Measurements from ENCODE around the gene LRRC73. TPM values are rescaled to one million over a fixed set of nuclear protein-coding genes. Genes with fewer than 3 reads are reported as not detected.

The LRRC73 gene
- total and polyA plus RNA-seq, 9 of the 15 experiments (the other 6 are each of a cell fraction or from before 2014, with no cell fraction given) = 0.07 to 0.55 (median 0.16) TPM; not detected in 3

- TF ChIP-seq L3MBTL2 (IDR thresholded peaks at IDR 0.05) (peak; percentile 27; the same call in 1 of the 2 replicates), DMBX1 (CRISPR knock-in tag; IDR thresholded peaks at IDR 0.05; ENCODE audit: borderline replicate concordance) (no peak), MED1 (CRISPR knock-in tag; IDR thresholded peaks at IDR 0.05; ENCODE audit: borderline replicate concordance) (no peak), PREB (CRISPR knock-in tag; IDR thresholded peaks at IDR 0.05) (no peak), NEUROD1 (IDR thresholded peaks at IDR 0.05; ENCODE audit: borderline replicate concordance, low read depth, low read length, partially characterized antibody) (no peak), GTF2F1 (IDR thresholded peaks at IDR 0.05; ENCODE audit: low read depth, low read length) (no peak), ZNF318 (IDR thresholded peaks at IDR 0.05; ENCODE audit: borderline replicate concordance in 1 of 2, low read depth in 1 of 2) (no peak), ZNF584 (CRISPR knock-in tag; IDR thresholded peaks at IDR 0.05; ENCODE audit: low read depth) (no peak), HDAC2 (IDR thresholded peaks at IDR 0.05) (no peak), FOXJ2 (tag; IDR thresholded peaks at IDR 0.05) (no peak), MBD2 (IDR thresholded peaks at IDR 0.05; ENCODE audit: borderline replicate concordance, low read depth) (no peak), CXXC5 (CRISPR knock-in tag; IDR thresholded peaks at IDR 0.05) (peak; percentile 68), SREBF1 (IDR thresholded peaks at IDR 0.05; ENCODE audit: borderline replicate concordance, low read depth, low read length) (no peak), RBFOX2 (IDR thresholded peaks at IDR 0.05; ENCODE audit: low read depth, low read length) (no peak), BHLHE40 (IDR thresholded peaks at IDR 0.05; ENCODE audit: low read length) (no peak)
Observed at GRCh38 chr6:43481591-43482236, 28.4 kb downstream of the LRRC73 start (continued).

Measured in K562 (cell line).